SK-N-SH treated with all-trans-retinoic acid at 6 μM for 48 hours (cell line): ENCODE results near the gene MEA1.

Experiments
- ATAC-seq: fragments of 200-7000 bp; cut with Tn5 transposase; 3 replicates; pipeline ENCODE4 v1.9.1; 2020; ENCODE audit warnings: mild to moderate bottlenecking, moderate library complexity
- ARNTL ChIP-seq: fragments of 450-650 bp; formaldehyde crosslinking; IDR thresholded peaks from 2 replicates; pipeline ENCODE4 v1.5.0; 2020; ENCODE audit warnings: low read depth, mild to moderate bottlenecking, moderate library complexity, borderline replicate concordance
- BACH2 ChIP-seq: fragments of 250-450 bp; sonication (Bioruptor Pico); IDR thresholded peaks from 2 replicates; pipeline ENCODE4 v1.9.0; 2021; ENCODE audit warnings: mild to moderate bottlenecking, borderline replicate concordance
- CREB5 ChIP-seq: fragments of 250-450 bp; sonication (Bioruptor Pico); IDR thresholded peaks from 2 replicates; pipeline ENCODE4 v1.5.1; 2020; ENCODE audit warnings: low read depth, mild to moderate bottlenecking, moderate library complexity
- CSDC2 ChIP-seq: fragments of 250-450 bp; sonication (Bioruptor Pico); IDR thresholded peaks from 2 replicates; pipeline ENCODE4 v1.5.0; 2020; ENCODE audit warnings: mild to moderate bottlenecking, moderate library complexity
- ESRRG ChIP-seq: fragments of 250-450 bp; sonication (Bioruptor Pico); IDR thresholded peaks from 2 replicates; pipeline ENCODE4 v1.6.1; 2021; ENCODE audit warnings: mild to moderate bottlenecking
- GLIS3 ChIP-seq: fragments of 250-450 bp; sonication (Bioruptor Pico); IDR thresholded peaks from 2 replicates; pipeline ENCODE4 v1.5.0; 2020; ENCODE audit warnings: mild to moderate bottlenecking, moderate library complexity
- ISL1 ChIP-seq: fragments of 250-450 bp; sonication (Bioruptor Pico); IDR thresholded peaks from 2 replicates; pipeline ENCODE4 v2.1.2; 2022; ENCODE audit warnings: mild to moderate bottlenecking, moderate library complexity
- OSR1 ChIP-seq: fragments of 250-450 bp; sonication (Bioruptor Pico); IDR thresholded peaks from 2 replicates; pipeline ENCODE4 v1.8.0; 2022; ENCODE audit warnings: moderate library complexity, mild to moderate bottlenecking, inconsistent platforms
- PATZ1 ChIP-seq: fragments of 250-450 bp; sonication (Bioruptor Pico); IDR thresholded peaks from 2 replicates; pipeline ENCODE4 v1.8.0; 2020; ENCODE audit warnings: mild to moderate bottlenecking, moderate library complexity, borderline replicate concordance
- POU6F1 ChIP-seq: fragments of 250-450 bp; sonication (Bioruptor Pico); IDR thresholded peaks from 2 replicates; pipeline ENCODE4 v1.8.0; 2021; ENCODE audit warnings: low read depth, mild to moderate bottlenecking, moderate library complexity, borderline replicate concordance
- PPARA ChIP-seq: fragments of 250-450 bp; sonication (Bioruptor Pico); IDR thresholded peaks from 2 replicates; pipeline ENCODE4 v1.5.0; 2020; ENCODE audit warnings: mild to moderate bottlenecking, borderline replicate concordance
- RARB ChIP-seq: fragments of 250-450 bp; sonication (Bioruptor Pico); IDR thresholded peaks from 2 replicates; pipeline ENCODE4 v1.8.0; 2021; ENCODE audit warnings: mild to moderate bottlenecking, moderate library complexity
- TCF4 ChIP-seq: fragments of 250-450 bp; sonication (Bioruptor Pico); IDR thresholded peaks from 2 replicates; pipeline ENCODE4 v1.8.0; 2021; ENCODE audit warnings: mild to moderate bottlenecking, moderate library complexity, borderline replicate concordance
- TOX ChIP-seq: fragments of 250-450 bp; sonication (Bioruptor Pico); IDR thresholded peaks from 2 replicates; pipeline ENCODE4 v1.8.0; 2021; ENCODE audit warnings: mild to moderate bottlenecking, moderate library complexity, borderline replicate concordance
- TSHZ2 ChIP-seq: fragments of 250-450 bp; sonication (Bioruptor Pico); IDR thresholded peaks from 2 replicates; pipeline ENCODE4 v1.5.0; 2020; ENCODE audit warnings: mild to moderate bottlenecking, moderate library complexity
- ZC3H10 ChIP-seq: fragments of 250-450 bp; sonication (Bioruptor Pico); IDR thresholded peaks from 2 replicates; pipeline ENCODE4 v1.5.1; 2021; ENCODE audit warnings: mild to moderate bottlenecking, moderate library complexity
- ZFP3 ChIP-seq: fragments of 250-450 bp; sonication (Bioruptor Pico); IDR thresholded peaks from 2 replicates; pipeline ENCODE4 v1.5.0; 2020; ENCODE audit warnings: mild to moderate bottlenecking, moderate library complexity
- ZFP30 ChIP-seq: fragments of 450-650 bp; formaldehyde crosslinking; IDR thresholded peaks from 2 replicates; pipeline ENCODE4 v1.5.0; 2022; ENCODE audit warnings: mild to moderate bottlenecking, moderate library complexity
- ZNF565 ChIP-seq: fragments of 450-650 bp; formaldehyde crosslinking; conservative IDR thresholded peaks from 2 replicates; pipeline ENCODE4 v1.5.0; 2020; ENCODE audit warnings: low read depth, mild to moderate bottlenecking, moderate library complexity
- ZNF70 ChIP-seq: fragments of 450-650 bp; formaldehyde crosslinking; IDR thresholded peaks from 2 replicates; pipeline ENCODE4 v1.5.0; 2020; ENCODE audit warnings: mild to moderate bottlenecking, moderate library complexity
- ZNF8 ChIP-seq: fragments of 450-650 bp; formaldehyde crosslinking; IDR thresholded peaks from 2 replicates; pipeline ENCODE4 v1.5.0; 2020; ENCODE audit warnings: mild to moderate bottlenecking, moderate library complexity

The MEA1 gene

GRCh38 chr6:43053545-43054205 is 39.9 kb upstream of the MEA1 start, which contains the start of gene CUL7:
TSS of gene CUL7 (minus strand) at chr6:43053851. CDS start at chr6:43052788, 1,063 bp downstream.
- ATAC-seq = peak; percentile 98

GRCh38 chr6:43052842-43053544 is 39.2 kb upstream of the MEA1 start:
- ATAC-seq = peak; percentile 53
- TF ChIP-seq RARB (CRISPR knock-in tag) = no peak
- no peak for TF ChIP-seq CSDC2 (CRISPR knock-in tag)
- no peak for TF ChIP-seq ARNTL (CRISPR knock-in tag)
- TF ChIP-seq PPARA = no peak
- no peak for TF ChIP-seq GLIS3 (CRISPR knock-in tag)
- TF ChIP-seq BACH2 (CRISPR knock-in tag) = no peak
- no peak for TF ChIP-seq TCF4
- TF ChIP-seq ZFP30 (CRISPR knock-in tag) = no peak
- TF ChIP-seq ZNF565 (CRISPR knock-in tag) = no peak
- TF ChIP-seq ESRRG (CRISPR knock-in tag) = no peak
- TF ChIP-seq PATZ1 (CRISPR knock-in tag) = no peak

More at GRCh38 chr6:43053545-43054205, 39.9 kb upstream of the MEA1 start, which contains the start of gene CUL7:
- TF ChIP-seq ZFP3 (CRISPR knock-in tag) (no peak), GLIS3 (CRISPR knock-in tag) (peak; percentile 93)

GRCh38 chr6:43052225-43052841 is 38.6 kb upstream of the MEA1 start:
- TF ChIP-seq CREB5 (CRISPR knock-in tag) = no peak
- TF ChIP-seq BACH2 (CRISPR knock-in tag) = no peak
- TF ChIP-seq ZNF8 (CRISPR knock-in tag) = no peak
- no peak for TF ChIP-seq POU6F1
- TF ChIP-seq OSR1 (CRISPR knock-in tag) = no peak
- TF ChIP-seq ZNF565 (CRISPR knock-in tag) = no peak
- no peak for TF ChIP-seq ARNTL (CRISPR knock-in tag)
- no peak for TF ChIP-seq ESRRG (CRISPR knock-in tag)
- TF ChIP-seq RARB (CRISPR knock-in tag) = no peak
- ATAC-seq = no peak

- ATAC-seq = no peak
- TF ChIP-seq ISL1 (CRISPR knock-in tag) (no peak), TSHZ2 (no peak), ZNF565 (CRISPR knock-in tag) (no peak), ZNF70 (no peak), ARNTL (CRISPR knock-in tag) (no peak), OSR1 (CRISPR knock-in tag) (no peak), CREB5 (CRISPR knock-in tag) (no peak), ESRRG (CRISPR knock-in tag) (no peak), RARB (CRISPR knock-in tag) (no peak), TOX (CRISPR knock-in tag) (no peak), ZC3H10 (CRISPR knock-in tag) (no peak), ZNF8 (CRISPR knock-in tag) (no peak), GLIS3 (CRISPR knock-in tag) (no peak), ZFP3 (CRISPR knock-in tag) (no peak)
- TF ChIP-seq, all 23 proteins: peak for 0
These were observed 37.2 kb upstream of the MEA1 start for GRCh38 chr6:43050981-43051380.
